HG03095 (cell line): Measurements from ENCODE around the gene ZNF451.
"Not testable (repeated sequence)": the region's sequence is repeated elsewhere in the genome, so short reads cannot be mapped to it uniquely, and the experiment has no call there.

Source experiments
- ATAC-seq: cut with Tn5 transposase; IDR thresholded peaks from one replicate; pipeline ENCODE4 v1.9.1; 2021; ENCODE audit warnings: moderate library complexity; ENCODE audit not compliant: unreplicated experiment

Gene ZNF451

GRCh38 chr6:57091375-57091774 is 1.4 kb downstream of the ZNF451 start:
- ATAC-seq: not testable (repeated sequence)

GRCh38 chr6:57094689-57095088 is 4.7 kb downstream of the ZNF451 start:
- no peak for ATAC-seq

- no peak for ATAC-seq
These were observed 7.6 kb downstream of the ZNF451 start for GRCh38 chr6:57097596-57097995.

- ATAC-seq: no peak
These were observed 13.0 kb downstream of the ZNF451 start for GRCh38 chr6:57102976-57103375.

GRCh38 chr6:57104336-57104735 is 14.3 kb downstream of the ZNF451 start:
- ATAC-seq: no peak

- ATAC-seq: no peak
These were observed 17.0 kb downstream of the ZNF451 start for GRCh38 chr6:57106990-57107389.

- ATAC-seq: peak; percentile 92
These were observed 18.7 kb downstream of the ZNF451 start for GRCh38 chr6:57108691-57109090.

GRCh38 chr6:57109880-57110279 is 19.9 kb downstream of the ZNF451 start:
- no peak for ATAC-seq

- ATAC-seq: no peak
These were observed 23.1 kb downstream of the ZNF451 start for GRCh38 chr6:57113105-57113504.

- ATAC-seq: no peak
These were observed 26.8 kb downstream of the ZNF451 start for GRCh38 chr6:57116776-57117175.

- no peak for ATAC-seq
These were observed 27.8 kb downstream of the ZNF451 start for GRCh38 chr6:57117796-57118195.

- no peak for ATAC-seq
These were observed 33.1 kb downstream of the ZNF451 start for GRCh38 chr6:57123111-57123510.

- no peak for ATAC-seq
These were observed 37.8 kb downstream of the ZNF451 start for GRCh38 chr6:57127763-57128162.

- ATAC-seq: no peak
These were observed 40.7 kb downstream of the ZNF451 start for GRCh38 chr6:57130661-57131177.

GRCh38 chr6:57134954-57135353 is 45.0 kb downstream of the ZNF451 start:
- no peak for ATAC-seq

- ATAC-seq: no peak
These were observed 45.9 kb downstream of the ZNF451 start for GRCh38 chr6:57135885-57136284.

GRCh38 chr6:57137350-57137749 is 47.4 kb downstream of the ZNF451 start:
- ATAC-seq: no peak

GRCh38 chr6:57138026-57138425 is 48.0 kb downstream of the ZNF451 start:
- ATAC-seq: no peak

- ATAC-seq: no peak
These were observed 51.6 kb downstream of the ZNF451 start for GRCh38 chr6:57141451-57142177.

- no peak for ATAC-seq
These were observed 52.2 kb downstream of the ZNF451 start for GRCh38 chr6:57142178-57142525.

GRCh38 chr6:57143690-57144089 is 53.7 kb downstream of the ZNF451 start:
- ATAC-seq: no peak

- no peak for ATAC-seq
These were observed 57.4 kb downstream of the ZNF451 start for GRCh38 chr6:57147401-57147800.
